Uterine smooth muscle cell (primary cell): Measurements from ENCODE around the gene SLC6A11. TPM values are rescaled to one million over a fixed set of nuclear protein-coding genes. Genes with fewer than 3 reads are reported as not detected.

ENCODE experiments used
- total RNA-seq: library from RNA; depleted of rRNA; stranded (reverse); fragments of >200 nt; gene quantifications from 2 replicates; pipeline ENCODE4 v1.2.3, GENCODE V29; 2014

Gene SLC6A11
- total RNA-seq, result not detected in 2 replicates

DNA sequence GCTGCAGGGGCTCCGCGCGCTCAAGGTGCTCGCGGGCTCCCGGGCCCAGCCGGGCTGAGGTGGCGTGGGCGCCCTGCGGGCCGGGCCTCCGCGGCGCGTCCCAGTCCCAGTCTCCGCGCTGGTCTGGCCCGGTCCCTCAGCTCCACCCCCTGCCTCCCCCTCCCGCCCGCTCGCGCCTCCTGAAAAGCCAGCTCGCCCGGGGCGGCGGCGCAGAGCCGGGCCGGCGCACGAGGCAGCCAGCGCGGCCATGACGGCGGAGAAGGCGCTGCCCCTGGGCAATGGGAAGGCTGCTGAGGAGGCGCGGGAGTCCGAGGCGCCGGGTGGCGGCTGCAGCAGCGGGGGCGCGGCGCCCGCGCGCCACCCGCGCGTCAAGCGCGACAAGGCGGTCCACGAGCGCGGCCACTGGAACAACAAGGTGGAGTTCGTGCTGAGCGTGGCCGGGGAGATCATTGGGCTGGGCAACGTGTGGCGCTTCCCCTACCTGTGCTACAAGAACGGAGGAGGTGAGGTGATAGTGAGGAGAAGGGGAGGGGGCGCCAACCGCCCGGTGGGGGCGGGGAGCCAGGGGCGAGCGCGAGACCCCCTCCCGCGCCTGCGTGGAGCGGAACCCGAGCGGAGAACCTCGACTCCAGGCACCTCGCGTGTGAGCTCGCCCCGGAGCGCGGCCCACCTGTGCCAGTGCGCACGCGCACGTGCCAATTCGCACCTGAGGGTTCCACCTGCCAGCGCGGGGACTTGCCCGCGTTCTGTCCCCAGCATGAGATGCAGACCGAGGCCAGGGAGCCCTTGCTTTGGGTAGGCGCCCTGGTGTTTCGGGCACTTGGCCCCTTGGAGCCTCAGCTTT is at the start of gene SLC6A11:
SLC6A11 (plus strand) TSS at position 210 of the 844 bp plus-strand sequence; CDS start at position 248, 38 bp downstream.

Other genes with a start within 250 kb of the SLC6A11 start
- gene SLC6A1, start 176.5 kb downstream of the SLC6A11 start, total RNA-seq, result not detected in 2 replicates